ENCODE results near the gene GPR141. TPM values are rescaled to one million over a fixed set of nuclear protein-coding genes. Genes with fewer than 3 reads are reported as not detected.

The GPR141 gene
- total and polyA plus RNA-seq, 2 donors (not counting 1 experiment from before 2014, with no cell fraction given), result not detected

DNA sequence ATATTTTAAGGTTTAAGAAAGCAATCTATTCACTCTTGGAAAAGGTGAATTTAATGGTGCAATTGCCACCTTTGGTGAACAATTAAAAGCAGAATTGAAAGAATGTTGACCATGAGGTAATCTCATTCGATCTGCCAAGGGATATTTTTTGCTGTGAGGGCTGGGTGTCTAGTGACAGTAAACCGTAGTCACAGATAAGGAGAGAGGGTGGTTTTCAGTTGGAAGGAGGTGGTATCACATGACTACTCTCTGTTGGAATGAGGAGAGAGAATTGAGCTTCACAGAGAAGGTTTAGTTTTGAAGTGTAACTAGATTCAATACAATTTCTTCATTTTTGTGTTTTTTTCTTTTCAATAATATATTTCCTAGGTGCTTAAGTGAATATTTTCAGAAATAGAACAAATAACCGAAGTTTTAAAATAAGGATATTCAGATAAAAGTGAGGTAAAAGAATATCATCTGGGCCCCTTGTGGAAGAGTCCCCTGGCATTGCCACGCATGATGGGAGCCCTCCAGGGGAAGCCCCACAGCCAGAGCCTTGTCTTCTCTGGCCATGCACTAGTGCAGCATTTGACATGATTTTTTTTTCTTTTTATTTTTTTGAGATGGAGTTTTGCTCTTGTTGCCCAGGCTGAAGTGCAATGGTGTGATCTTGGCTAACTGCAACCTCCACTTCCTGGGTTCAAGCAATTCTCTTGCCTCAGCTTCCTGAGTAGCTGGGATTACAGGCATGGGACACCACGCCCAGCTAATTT is 73.4 kb downstream of the GPR141 start:
- Histone ChIP-seq H3K27me3 (replicated peaks in 1 of 4; ENCODE audit: control extremely low read depth in 1 of 4, control insufficient read depth in 3 of 4, insufficient read depth in 4 of 4, low read length in 3 of 4) (no peaks in the 10 kb centered on the region), H3K4me3 (ENCODE audit: control extremely low read depth in 1 of 5, extremely low read depth in 1 of 5, insufficient read depth in 1 of 5, low read depth in 2 of 5, low read length in 4 of 5) (no peak overlapping the region), H3K79me2 (ENCODE audit: control insufficient read depth, insufficient read depth, low read length) (no peaks in the 10 kb centered on the region), H3K9me3 (ENCODE audit: control extremely low read depth in 1 of 3, control insufficient read depth in 2 of 3, insufficient read depth in 1 of 3, low read length in 2 of 3) (no peaks in the 10 kb centered on the region), H3K4me2 (replicated peaks; ENCODE audit: low read depth, low read length, poor library complexity, severe bottlenecking) (no peak overlapping the region), H3K27ac (ENCODE audit: low read length in 2 of 2) (no peak overlapping the region), H4K20me1 (ENCODE audit: control insufficient read depth, insufficient read depth, low read length, poor library complexity, severe bottlenecking) (no peaks in the 10 kb centered on the region), H2AFZ (ENCODE audit: insufficient read depth, low read depth, low read length, poor library complexity, severe bottlenecking) (no peak overlapping the region), H3K4me1 (ENCODE audit: control insufficient read depth in 2 of 2, insufficient read depth in 2 of 2, low read length in 2 of 2) (no peaks in the 10 kb centered on the region), H3K9ac (ENCODE audit: low read length) (no peak overlapping the region), H3K36me3 (replicated peaks in 1 of 2; ENCODE audit: control extremely low read depth in 1 of 2, control insufficient read depth in 1 of 2, extremely low read depth in 1 of 2, insufficient read depth in 2 of 2, low read length in 1 of 2) (no peaks in the 10 kb centered on the region)
- Mint-ChIP-seq H3K4me1 (no peaks in the 10 kb centered on the region), H3K9me3 (ENCODE audit: insufficient read depth) (no peaks in the 10 kb centered on the region), H3K27ac (no peak overlapping the region), H3K4me3 (no peak overlapping the region), H3K27me3 (peaks cover 16% of the 10 kb centered on the region)
- no peak for DNase-seq
- TF ChIP-seq EZH2 (IDR thresholded peaks at IDR 0.05; ENCODE audit: borderline replicate concordance, insufficient read depth, low read depth, low read length, poor library complexity, severe bottlenecking), result no peak
- TF ChIP-seq, protein P1, sequence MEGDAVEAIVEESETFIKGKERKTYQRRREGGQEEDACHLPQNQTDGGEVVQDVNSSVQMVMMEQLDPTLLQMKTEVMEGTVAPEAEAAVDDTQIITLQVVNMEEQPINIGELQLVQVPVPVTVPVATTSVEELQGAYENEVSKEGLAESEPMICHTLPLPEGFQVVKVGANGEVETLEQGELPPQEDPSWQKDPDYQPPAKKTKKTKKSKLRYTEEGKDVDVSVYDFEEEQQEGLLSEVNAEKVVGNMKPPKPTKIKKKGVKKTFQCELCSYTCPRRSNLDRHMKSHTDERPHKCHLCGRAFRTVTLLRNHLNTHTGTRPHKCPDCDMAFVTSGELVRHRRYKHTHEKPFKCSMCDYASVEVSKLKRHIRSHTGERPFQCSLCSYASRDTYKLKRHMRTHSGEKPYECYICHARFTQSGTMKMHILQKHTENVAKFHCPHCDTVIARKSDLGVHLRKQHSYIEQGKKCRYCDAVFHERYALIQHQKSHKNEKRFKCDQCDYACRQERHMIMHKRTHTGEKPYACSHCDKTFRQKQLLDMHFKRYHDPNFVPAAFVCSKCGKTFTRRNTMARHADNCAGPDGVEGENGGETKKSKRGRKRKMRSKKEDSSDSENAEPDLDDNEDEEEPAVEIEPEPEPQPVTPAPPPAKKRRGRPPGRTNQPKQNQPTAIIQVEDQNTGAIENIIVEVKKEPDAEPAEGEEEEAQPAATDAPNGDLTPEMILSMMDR (IDR thresholded peaks at IDR 0.05), result no peak
- ChIA-PET POLR2A (no interaction called here), CTCF (no interaction called here)
- intact Hi-C loops (cut with micrococcal nuclease), result no loop called here
- ATAC-seq (ENCODE audit: low read depth), result no peak
- WGBS (ENCODE audit: insufficient coverage), result 71% methylated on average over 3 of the region's 5 CpGs

DNA sequence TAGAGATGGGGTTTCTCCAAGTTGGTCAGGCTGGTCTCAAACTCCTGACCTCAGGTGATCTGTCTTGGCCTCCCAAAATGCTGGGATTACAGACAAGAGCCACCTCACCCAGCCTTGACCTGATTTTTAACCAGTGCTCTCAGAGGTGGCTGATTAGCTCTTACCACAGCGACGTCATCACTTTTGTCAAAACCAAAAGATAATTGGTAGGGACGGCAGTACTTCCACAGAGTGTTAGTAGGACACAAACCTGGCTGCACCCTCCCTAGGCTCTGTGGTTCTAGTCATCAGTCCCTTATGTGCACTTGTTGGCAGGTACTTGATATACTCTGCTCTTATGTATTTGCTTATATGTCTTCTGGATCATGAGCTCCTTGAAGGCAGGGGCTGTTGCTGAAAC is 74.0 kb downstream of the GPR141 start:
- ChIA-PET POLR2A (no interaction called here), CTCF (no interaction called here)
- Histone ChIP-seq H2AFZ (ENCODE audit: insufficient read depth, low read depth, low read length, poor library complexity, severe bottlenecking) (no peak overlapping the region), H4K20me1 (ENCODE audit: control insufficient read depth, insufficient read depth, low read length, poor library complexity, severe bottlenecking) (no peaks in the 10 kb centered on the region), H3K9me3 (ENCODE audit: control extremely low read depth in 1 of 3, control insufficient read depth in 2 of 3, insufficient read depth in 1 of 3, low read length in 2 of 3) (no peaks in the 10 kb centered on the region), H3K36me3 (replicated peaks in 1 of 2; ENCODE audit: control extremely low read depth in 1 of 2, control insufficient read depth in 1 of 2, extremely low read depth in 1 of 2, insufficient read depth in 2 of 2, low read length in 1 of 2) (no peaks in the 10 kb centered on the region), H3K9ac (ENCODE audit: low read length) (no peak overlapping the region), H3K27ac (ENCODE audit: low read length in 2 of 2) (no peak overlapping the region), H3K4me1 (ENCODE audit: control insufficient read depth in 2 of 2, insufficient read depth in 2 of 2, low read length in 2 of 2) (no peaks in the 10 kb centered on the region), H3K79me2 (ENCODE audit: control insufficient read depth, insufficient read depth, low read length) (no peaks in the 10 kb centered on the region), H3K27me3 (replicated peaks in 1 of 4; ENCODE audit: control extremely low read depth in 1 of 4, control insufficient read depth in 3 of 4, insufficient read depth in 4 of 4, low read length in 3 of 4) (no peaks in the 10 kb centered on the region), H3K4me3 (ENCODE audit: control extremely low read depth in 1 of 5, extremely low read depth in 1 of 5, insufficient read depth in 1 of 5, low read depth in 2 of 5, low read length in 4 of 5) (no peak overlapping the region), H3K4me2 (replicated peaks; ENCODE audit: low read depth, low read length, poor library complexity, severe bottlenecking) (no peak overlapping the region)
- H3K27ac Mint-ChIP-seq, result no peak overlapping the region
- H3K4me3 Mint-ChIP-seq, result no peak overlapping the region
- intact Hi-C loops (cut with micrococcal nuclease), result no loop called here
- WGBS (ENCODE audit: insufficient coverage), result 96% methylated on average over 3 of the region's 3 CpGs
- H3K9me3 Mint-ChIP-seq (ENCODE audit: insufficient read depth), result no peaks in the 10 kb centered on the region
- TF ChIP-seq, protein P1 (IDR thresholded peaks at IDR 0.05), result no peak
- no peak for TF ChIP-seq EZH2 (IDR thresholded peaks at IDR 0.05; ENCODE audit: borderline replicate concordance, insufficient read depth, low read depth, low read length, poor library complexity, severe bottlenecking)
- no peak for DNase-seq
- peaks cover 16% of the 10 kb centered on the region for H3K27me3 Mint-ChIP-seq
- ATAC-seq (ENCODE audit: low read depth), result no peak
- no peaks in the 10 kb centered on the region for H3K4me1 Mint-ChIP-seq

Measured in B cell (primary cell).